Hepatocyte (in vitro differentiated cells): ENCODE results near the gene MLXIP. TPM values are rescaled to one million over a fixed set of nuclear protein-coding genes. Genes with fewer than 3 reads are reported as not detected.

Experiments
- DNase-seq: peaks from one replicate; pipeline ENCODE4 v3.0.0-alpha.2; 2016; ENCODE audit warnings: low spot score
- H2AFZ ChIP-seq: fragments of 200-600 bp; sonication (generic); 2 replicates; pipeline ENCODE4 v1.6.0; 2016; ENCODE audit warnings: antibody characterized with exemption, mild to moderate bottlenecking
- H3K27ac ChIP-seq: fragments of 200-600 bp; sonication (generic); 2 replicates; pipeline ENCODE4 v1.5.1; 2016; ENCODE audit warnings: mild to moderate bottlenecking
- H3K27me3 ChIP-seq: fragments of 200-600 bp; sonication (generic); 2 replicates; pipeline ENCODE4 v1.6.1; 2016
- H3K36me3 ChIP-seq: fragments of 200-600 bp; sonication (generic); replicated peaks from 2 replicates; pipeline ENCODE4 v1.5.1; 2016; ENCODE audit warnings: low read depth; ENCODE audit not compliant: insufficient read depth
- H3K4me1 ChIP-seq: fragments of 200-600 bp; sonication (generic); 2 replicates; pipeline ENCODE4 v1.5.1; 2016; ENCODE audit warnings: mild to moderate bottlenecking, moderate library complexity; ENCODE audit not compliant: insufficient read depth
- H3K4me2 ChIP-seq: fragments of 200-600 bp; sonication (generic); 2 replicates; pipeline ENCODE4 v1.6.0; 2016
- H3K4me3 ChIP-seq: fragments of 200-600 bp; sonication (generic); 2 replicates; pipeline ENCODE4 v1.5.1; 2016; ENCODE audit warnings: mild to moderate bottlenecking
- H3K79me2 ChIP-seq: fragments of 200-600 bp; sonication (generic); 2 replicates; pipeline ENCODE4 v1.6.0; 2017; ENCODE audit warnings: mild to moderate bottlenecking
- H3K9me2 ChIP-seq: fragments of 200-600 bp; sonication (generic); replicated peaks from 2 replicates; pipeline ENCODE4 v1.6.0; 2017; ENCODE audit warnings: mild to moderate bottlenecking; ENCODE audit not compliant: insufficient read depth
- H3K9me3 ChIP-seq: fragments of 200-600 bp; sonication (generic); 2 replicates; pipeline ENCODE4 v1.5.1; 2016; ENCODE audit warnings: low read depth, mild to moderate bottlenecking
- H4K20me1 ChIP-seq: fragments of 200-600 bp; sonication (generic); 2 replicates; pipeline ENCODE4 v1.6.0; 2016; ENCODE audit warnings: mild to moderate bottlenecking; ENCODE audit not compliant: insufficient read depth, poor library complexity, severe bottlenecking
- CTCF ChIP-seq: fragments of 200-600 bp; sonication (generic); IDR thresholded peaks from 2 replicates; pipeline ENCODE4 v1.5.1; 2016; ENCODE audit warnings: antibody characterized with exemption, mild to moderate bottlenecking; ENCODE audit not compliant: poor library complexity
- EZH2 ChIP-seq: fragments of 200-600 bp; sonication (generic); IDR thresholded peaks from 2 replicates; pipeline ENCODE4 v1.6.1; 2016; ENCODE audit warnings: antibody characterized with exemption, mild to moderate bottlenecking, borderline replicate concordance
- EZH2phosphoT487 ChIP-seq: fragments of 200-600 bp; sonication (generic); IDR thresholded peaks from one replicate; pipeline ENCODE4 v1.6.1; 2018; ENCODE audit warnings: antibody characterized with exemption, mild to moderate bottlenecking, low read depth, moderate library complexity; ENCODE audit not compliant: unreplicated experiment, severe bottlenecking
- WGBS: methylation state at CpG from one replicate; pipeline ENCODE4 v1.1.6; 2016; ENCODE audit warnings: low lambda C conversion rate; ENCODE audit errors: missing lambda C conversion rate; 5-methylcytosine and 5-hydroxymethylcytosine counted together
- polyA plus RNA-seq: library from polyadenylated mRNA; unstranded; fragments of >200 nt; fragmentation: Nextera tagmentation; extraction: Ambion mirVana; gene quantifications from 2 replicates; pipeline ENCODE4 v1.2.1, GENCODE V29; 2016
- total RNA-seq: library from RNA; depleted of rRNA; stranded (reverse); fragments of >200 nt; gene quantifications from 2 replicates; pipeline ENCODE4 v1.2.3, GENCODE V29; 2014

Gene MLXIP
- total and polyA plus RNA-seq, 2 experiments from 2014 or later: 11.5 to 33.1 TPM

GRCh38 chr12:122137681-122138080 is 59.1 kb downstream of the MLXIP start:
- Histone ChIP-seq H2AFZ (no peak overlapping the region), H3K4me1 (no peaks in the 10 kb centered on the region), H3K79me2 (no peaks in the 10 kb centered on the region), H3K4me3 (no peak overlapping the region), H3K4me2 (no peak overlapping the region), H3K27me3 (no peaks in the 10 kb centered on the region), H3K36me3 (no peaks in the 10 kb centered on the region), H3K9me2 (no peaks in the 10 kb centered on the region), H4K20me1 (no peaks in the 10 kb centered on the region), H3K9me3 (no peaks in the 10 kb centered on the region), H3K27ac (no peak overlapping the region)
- peak; percentile 43 for DNase-seq
- TF ChIP-seq CTCF (no peak), EZH2 (no peak), EZH2phosphoT487 (no peak)
- 76% methylated on average over 11 of the region's 11 CpGs for WGBS

- peak; percentile 3 for DNase-seq
- no peak overlapping the region for H3K27ac ChIP-seq
- H2AFZ ChIP-seq: no peak overlapping the region
- H4K20me1 ChIP-seq: no peaks in the 10 kb centered on the region
- H3K4me1 ChIP-seq: no peaks in the 10 kb centered on the region
- H3K27me3 ChIP-seq: no peaks in the 10 kb centered on the region
- no peaks in the 10 kb centered on the region for H3K9me3 ChIP-seq
- H3K36me3 ChIP-seq: no peaks in the 10 kb centered on the region
- H3K79me2 ChIP-seq: no peaks in the 10 kb centered on the region
- WGBS: 99% methylated on average over 11 of the region's 11 CpGs
- no peak overlapping the region for H3K4me2 ChIP-seq
- H3K9me2 ChIP-seq: no peaks in the 10 kb centered on the region
- TF ChIP-seq EZH2 (no peak), CTCF (no peak), EZH2phosphoT487 (no peak)
- no peak overlapping the region for H3K4me3 ChIP-seq
Observed at GRCh38 chr12:122138181-122138580, 59.6 kb downstream of the MLXIP start.

- Histone ChIP-seq H3K27me3 (no peaks in the 10 kb centered on the region), H4K20me1 (no peaks in the 10 kb centered on the region), H2AFZ (no peak overlapping the region), H3K4me1 (no peaks in the 10 kb centered on the region), H3K36me3 (no peaks in the 10 kb centered on the region), H3K27ac (no peak overlapping the region), H3K9me3 (no peaks in the 10 kb centered on the region), H3K4me3 (no peak overlapping the region), H3K9me2 (no peaks in the 10 kb centered on the region), H3K4me2 (no peak overlapping the region), H3K79me2 (no peaks in the 10 kb centered on the region)
- TF ChIP-seq EZH2phosphoT487 (no peak), CTCF (no peak), EZH2 (no peak)
- WGBS: 94% methylated on average over 11 of the region's 11 CpGs
- no peak for DNase-seq
Observed at GRCh38 chr12:122138616-122139015, 60.1 kb downstream of the MLXIP start.

GRCh38 chr12:122139266-122139665 is 60.7 kb downstream of the MLXIP start:
- Histone ChIP-seq H3K79me2 (no peaks in the 10 kb centered on the region), H3K36me3 (no peaks in the 10 kb centered on the region), H4K20me1 (no peaks in the 10 kb centered on the region), H3K4me2 (no peak overlapping the region), H3K27me3 (no peaks in the 10 kb centered on the region), H3K4me1 (no peaks in the 10 kb centered on the region), H3K27ac (no peak overlapping the region), H3K4me3 (no peak overlapping the region), H2AFZ (no peak overlapping the region), H3K9me2 (no peaks in the 10 kb centered on the region), H3K9me3 (no peaks in the 10 kb centered on the region)
- WGBS: 94% methylated on average over 15 of the region's 15 CpGs
- TF ChIP-seq CTCF: no peak
- no peak for DNase-seq
